PFSK-1 (cell line): ENCODE data around the gene EFCAB8. TPM values are rescaled to one million over a fixed set of nuclear protein-coding genes. Genes with fewer than 3 reads are reported as not detected.
A peak's percentile ranks its signal among the peaks of the same experiment; 100 is the strongest.

Experiments used
- FOXP2 ChIP-seq: optimal IDR thresholded peaks from 2 replicates; pipeline ENCODE3; 2011; ENCODE audit warnings: borderline replicate concordance, control low read depth, inconsistent platforms; ENCODE audit not compliant: insufficient read depth; ENCODE audit errors: extremely low read length, extremely low read depth
- POLR2AphosphoS5 ChIP-seq: IDR thresholded peaks from 2 replicates; pipeline ENCODE4 v1.6.1; 2012; ENCODE audit warnings: low read depth, mild to moderate bottlenecking, control low read depth, low read length, moderate library complexity
- SIN3A ChIP-seq: IDR thresholded peaks from 2 replicates; pipeline ENCODE4 v1.6.1; 2012; ENCODE audit warnings: mild to moderate bottlenecking, low read length, moderate library complexity, borderline replicate concordance; ENCODE audit not compliant: insufficient read depth
- TAF1 ChIP-seq: IDR thresholded peaks from 2 replicates; pipeline ENCODE4 v1.6.1; 2012; ENCODE audit warnings: low read length, control low read depth, borderline replicate concordance; ENCODE audit not compliant: insufficient read depth
- polyA plus RNA-seq: library from polyadenylated mRNA; unstranded; fragments of >200 nt; gene quantifications from one replicate; pipeline ENCODE4 v1.2.1, GENCODE V29; 2012; ENCODE audit warnings: low read depth, missing spikeins; ENCODE audit not compliant: insufficient read length
- TF ChIP-seq, protein P1 (sequence below), 2 experiments: IDR thresholded peaks; 2 replicates each; pipeline versions ENCODE4 v1.6.1 to v1.8.0; 2011 to 2012; ENCODE audit warnings: low read depth in 2 of 2, low read length in 2 of 2, control low read depth in 1 of 2, inconsistent platforms in 1 of 2, mild to moderate bottlenecking in 1 of 2, moderate library complexity in 1 of 2; ENCODE audit not compliant: insufficient read depth in 1 of 2

Gene EFCAB8, protein sequence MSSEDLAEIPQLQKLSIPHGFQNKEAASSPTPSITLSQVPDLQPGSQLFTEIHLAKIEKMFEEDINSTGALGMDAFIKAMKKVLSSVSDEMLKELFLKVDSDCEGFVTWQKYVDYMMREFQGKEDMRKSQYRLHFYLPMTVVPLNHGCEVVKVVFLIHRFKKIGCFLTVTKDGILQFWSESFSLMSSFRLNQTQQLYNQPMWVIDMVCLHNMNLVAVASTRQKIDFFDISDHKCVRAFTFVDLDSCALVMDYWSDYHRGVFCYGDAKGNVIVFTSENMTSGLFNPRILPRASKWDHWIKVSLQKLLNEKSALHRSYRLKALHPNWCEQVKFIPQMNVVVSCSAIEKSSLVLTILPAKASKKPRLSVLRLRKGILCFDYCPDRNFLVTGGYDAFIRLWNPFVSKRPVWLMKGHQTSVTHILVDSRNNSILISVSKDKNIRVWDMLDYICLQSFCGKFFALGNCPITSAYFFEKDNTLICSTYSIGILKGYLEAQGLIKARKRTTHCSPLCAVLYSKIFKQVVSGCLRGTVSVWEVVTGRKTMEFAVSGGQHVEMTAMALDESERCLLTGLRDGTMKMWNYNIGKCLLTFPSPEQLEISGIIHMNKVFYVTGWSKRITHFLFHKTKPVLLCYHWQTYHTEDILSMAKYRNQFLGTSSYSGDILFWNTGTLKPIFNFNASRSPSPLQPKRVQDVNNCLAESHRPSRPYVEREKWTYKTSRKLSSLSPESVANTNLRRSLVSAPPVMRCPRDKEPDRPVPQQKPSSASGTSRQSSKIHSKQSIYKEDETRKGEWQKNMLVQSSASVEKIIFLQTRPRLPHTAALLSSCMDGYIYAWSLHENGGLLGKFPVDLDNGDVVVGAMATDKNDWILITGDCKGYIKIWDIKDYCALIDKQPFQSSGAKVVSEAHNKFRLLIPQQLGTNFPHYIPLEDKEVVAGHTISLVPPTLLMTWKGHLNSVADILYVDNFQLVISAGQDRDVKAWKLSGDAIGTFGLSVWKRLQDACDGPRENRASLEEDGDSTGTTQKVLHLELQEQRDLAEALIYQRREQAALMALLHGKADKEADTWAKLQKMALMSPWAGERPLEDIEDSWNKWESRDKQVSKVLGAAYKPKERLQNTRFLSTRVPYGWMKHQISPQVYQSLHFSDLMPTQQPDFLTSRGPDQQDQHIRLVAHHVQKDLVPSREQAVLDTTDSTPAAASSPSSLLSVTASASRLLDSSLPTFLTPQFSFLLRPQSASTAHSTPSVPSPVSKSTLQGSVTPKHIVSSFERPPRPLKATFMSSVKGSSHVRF
- polyA plus RNA-seq: not detected

DNA sequence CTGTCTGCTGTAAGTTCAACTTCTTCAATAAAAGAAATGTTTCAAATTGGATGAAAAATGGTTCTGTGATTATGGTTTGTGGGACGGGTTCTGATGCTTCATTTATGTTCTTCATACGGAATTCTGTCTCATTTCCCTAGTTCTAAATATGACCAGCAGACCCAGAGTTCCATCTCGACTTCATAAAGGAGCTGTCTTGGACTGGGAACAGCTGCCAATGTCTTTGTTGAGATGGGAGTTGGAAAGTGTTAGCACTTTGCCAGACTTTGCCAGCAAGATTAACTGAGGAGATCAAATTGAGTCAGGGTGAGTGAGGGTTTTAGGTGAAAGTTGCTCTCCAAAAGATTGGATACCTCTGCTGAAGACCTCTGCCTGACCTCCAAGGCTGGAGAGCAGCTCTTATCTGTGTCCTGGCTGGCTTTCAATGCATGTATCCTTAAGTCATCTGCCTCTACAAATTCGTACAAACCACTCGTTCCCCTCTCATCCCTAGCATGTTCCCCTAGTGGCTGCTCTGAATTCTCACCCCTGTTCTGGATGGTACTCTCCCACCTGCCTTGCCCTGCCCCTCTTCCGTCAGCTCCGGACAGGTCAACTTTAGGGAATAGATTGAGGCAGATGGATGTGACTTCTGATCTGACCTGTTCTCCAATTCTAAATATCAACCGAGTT is at the start of gene EFCAB8:
TSS of gene EFCAB8 (plus strand) at position 223 of the 672 bp plus-strand sequence. CDS start 4,870 bp downstream, outside the sequence.
- TF ChIP-seq FOXP2: no peak

DNA sequence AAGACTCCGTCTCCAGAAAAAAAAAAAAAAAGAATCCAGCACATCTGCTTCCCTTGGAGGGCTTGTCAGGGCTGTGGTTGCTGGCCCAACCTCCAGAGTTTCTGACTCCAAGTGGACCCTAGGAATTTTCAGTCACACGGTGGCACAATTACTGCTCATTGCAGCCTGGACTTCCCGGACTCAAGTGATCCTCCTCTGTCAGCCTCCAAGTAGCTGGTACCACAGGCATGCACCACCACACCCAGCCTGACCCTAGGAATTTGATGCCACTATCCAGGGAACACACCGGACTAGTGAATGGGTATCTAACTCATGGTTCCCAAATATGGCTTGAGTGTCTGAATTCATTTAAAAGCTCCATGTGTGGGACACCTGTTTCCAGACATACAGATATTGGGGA is 48.8 kb upstream of the EFCAB8 start:
- TF ChIP-seq POLR2AphosphoS5: no peak
- no peak for TF ChIP-seq SIN3A
- TF ChIP-seq, protein P1, sequence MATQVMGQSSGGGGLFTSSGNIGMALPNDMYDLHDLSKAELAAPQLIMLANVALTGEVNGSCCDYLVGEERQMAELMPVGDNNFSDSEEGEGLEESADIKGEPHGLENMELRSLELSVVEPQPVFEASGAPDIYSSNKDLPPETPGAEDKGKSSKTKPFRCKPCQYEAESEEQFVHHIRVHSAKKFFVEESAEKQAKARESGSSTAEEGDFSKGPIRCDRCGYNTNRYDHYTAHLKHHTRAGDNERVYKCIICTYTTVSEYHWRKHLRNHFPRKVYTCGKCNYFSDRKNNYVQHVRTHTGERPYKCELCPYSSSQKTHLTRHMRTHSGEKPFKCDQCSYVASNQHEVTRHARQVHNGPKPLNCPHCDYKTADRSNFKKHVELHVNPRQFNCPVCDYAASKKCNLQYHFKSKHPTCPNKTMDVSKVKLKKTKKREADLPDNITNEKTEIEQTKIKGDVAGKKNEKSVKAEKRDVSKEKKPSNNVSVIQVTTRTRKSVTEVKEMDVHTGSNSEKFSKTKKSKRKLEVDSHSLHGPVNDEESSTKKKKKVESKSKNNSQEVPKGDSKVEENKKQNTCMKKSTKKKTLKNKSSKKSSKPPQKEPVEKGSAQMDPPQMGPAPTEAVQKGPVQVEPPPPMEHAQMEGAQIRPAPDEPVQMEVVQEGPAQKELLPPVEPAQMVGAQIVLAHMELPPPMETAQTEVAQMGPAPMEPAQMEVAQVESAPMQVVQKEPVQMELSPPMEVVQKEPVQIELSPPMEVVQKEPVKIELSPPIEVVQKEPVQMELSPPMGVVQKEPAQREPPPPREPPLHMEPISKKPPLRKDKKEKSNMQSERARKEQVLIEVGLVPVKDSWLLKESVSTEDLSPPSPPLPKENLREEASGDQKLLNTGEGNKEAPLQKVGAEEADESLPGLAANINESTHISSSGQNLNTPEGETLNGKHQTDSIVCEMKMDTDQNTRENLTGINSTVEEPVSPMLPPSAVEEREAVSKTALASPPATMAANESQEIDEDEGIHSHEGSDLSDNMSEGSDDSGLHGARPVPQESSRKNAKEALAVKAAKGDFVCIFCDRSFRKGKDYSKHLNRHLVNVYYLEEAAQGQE (IDR thresholded peaks at IDR 0.05; ENCODE audit: insufficient read depth in 1 of 2, low read depth in 2 of 2, low read length in 2 of 2): no peak
- TF ChIP-seq TAF1: no peak
- TF ChIP-seq FOXP2: no peak

DNA sequence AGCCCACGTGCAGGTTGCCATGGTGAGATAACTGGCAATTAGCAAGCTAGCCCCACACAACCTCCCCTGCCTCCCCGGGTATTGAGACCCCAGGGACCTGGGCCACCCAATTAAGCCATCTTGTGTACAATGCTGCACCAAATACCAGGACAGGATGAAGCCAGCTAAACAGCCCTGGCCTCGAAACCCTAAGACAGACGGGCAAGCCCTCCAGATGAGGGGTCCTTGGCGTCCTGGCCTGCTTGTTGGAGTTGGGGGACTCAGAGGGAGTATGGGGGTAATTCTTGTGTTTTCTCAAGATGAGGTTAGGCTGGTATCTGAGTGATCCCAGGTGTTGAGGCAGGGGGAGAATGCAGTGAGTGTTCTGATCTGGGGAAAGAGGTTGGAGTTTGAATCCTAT is 47.8 kb upstream of the EFCAB8 start:
- no peak for TF ChIP-seq SIN3A
- TF ChIP-seq FOXP2: no peak
- TF ChIP-seq POLR2AphosphoS5: no peak
- no peak for TF ChIP-seq TAF1
- TF ChIP-seq, protein P1 (IDR thresholded peaks at IDR 0.05; ENCODE audit: insufficient read depth in 1 of 2, low read depth in 2 of 2, low read length in 2 of 2): no peak

DNA sequence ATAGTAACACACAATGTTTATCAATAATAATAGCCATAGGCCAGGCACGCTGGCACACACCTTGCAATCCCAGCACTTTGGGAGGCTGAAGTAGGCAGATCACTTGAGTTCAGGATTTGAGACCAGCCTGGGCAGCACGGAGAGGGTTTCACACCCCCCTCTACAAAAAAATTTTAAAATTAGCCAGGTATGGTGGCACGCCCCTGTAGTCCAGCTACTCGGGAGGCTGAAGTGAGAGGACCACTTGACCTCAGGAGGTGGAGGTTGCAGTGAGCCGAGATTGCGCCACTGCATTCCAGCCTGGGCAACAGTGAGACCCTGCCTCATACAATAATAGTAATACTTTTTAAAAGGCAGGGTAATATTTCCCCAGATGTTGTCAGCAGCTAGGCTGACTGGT is 46.8 kb upstream of the EFCAB8 start:
- TF ChIP-seq POLR2AphosphoS5: no peak
- TF ChIP-seq SIN3A: no peak
- TF ChIP-seq FOXP2: no peak
- TF ChIP-seq, protein P1 (IDR thresholded peaks at IDR 0.05; ENCODE audit: insufficient read depth in 1 of 2, low read depth in 2 of 2, low read length in 2 of 2): no peak
- no peak for TF ChIP-seq TAF1

DNA sequence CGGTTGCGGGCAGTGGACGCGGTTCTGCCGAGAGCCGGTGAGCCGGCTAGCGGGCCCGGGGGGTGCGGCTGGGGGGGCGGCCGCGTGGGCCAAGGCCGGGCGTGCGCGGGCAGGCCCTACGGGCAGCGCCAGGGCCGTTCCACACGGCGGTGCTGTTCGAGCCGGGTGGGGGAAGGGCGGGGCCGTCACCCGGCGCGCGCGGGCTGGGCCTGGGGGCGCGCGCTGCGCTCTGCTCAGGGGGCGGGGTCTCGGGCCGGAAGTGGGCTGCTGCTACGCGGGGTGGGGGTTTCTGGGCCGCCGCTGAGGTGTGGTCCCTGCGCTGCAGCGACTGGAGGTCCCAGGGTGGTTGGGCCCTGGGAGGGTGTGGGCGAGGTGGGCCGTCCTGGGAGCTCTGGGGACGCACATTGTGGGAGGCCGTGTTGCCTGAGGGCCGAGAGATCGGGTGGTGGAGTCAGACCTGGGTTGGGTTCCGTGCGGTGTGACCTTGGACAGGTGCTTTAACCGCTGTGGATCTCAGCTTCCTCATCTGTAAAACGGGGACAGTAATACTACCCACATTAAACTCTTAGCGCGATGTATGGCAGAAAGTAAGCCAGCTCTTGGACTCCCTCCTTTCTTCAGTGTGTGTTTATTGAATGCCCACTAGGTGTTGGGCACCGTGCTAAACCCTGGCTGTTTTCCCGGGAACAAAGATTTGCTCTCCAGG is 38.6 kb upstream of the EFCAB8 start:
- no peak for TF ChIP-seq TAF1
- TF ChIP-seq POLR2AphosphoS5: 0 out of 2 replicates have a peak, but pooled peaks have one; percentile 28
- TF ChIP-seq FOXP2: peak; percentile 19
